Measurements from ENCODE around the gene PXDN. TPM values are rescaled to one million over a fixed set of nuclear protein-coding genes. Genes with fewer than 3 reads are reported as not detected.
A peak's percentile ranks its signal among the peaks of the same experiment; 100 is the strongest.

PXDN gene
- total RNA-seq, 1 experiment from 2014 or later = 0.25 TPM

DNA sequence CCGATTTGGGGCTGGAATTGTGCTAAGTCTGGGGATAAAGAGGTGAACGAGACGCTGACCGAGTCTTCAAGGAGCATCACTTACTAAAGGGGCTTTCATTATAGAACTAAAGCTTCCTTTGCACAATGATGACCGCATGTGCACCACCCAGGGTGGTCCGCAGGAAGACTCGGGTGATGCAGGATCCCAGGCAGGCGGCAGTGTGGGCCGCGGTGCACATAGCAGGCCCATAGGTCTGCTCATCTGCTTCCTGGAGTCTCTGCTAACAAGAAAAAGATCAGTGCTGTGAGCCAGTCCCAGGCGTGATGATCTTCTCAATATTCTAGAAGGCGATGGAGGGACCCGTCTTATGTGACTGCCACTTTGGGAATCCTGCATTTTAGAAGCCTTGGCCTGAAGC is 122.8 kb downstream of the PXDN start:
- no peaks in the 10 kb centered on the region for H3K36me3 Mint-ChIP-seq (ENCODE audit: insufficient read depth, unreplicated experiment)
- Histone ChIP-seq H3K4me1 (peaks cover 14% of the 10 kb centered on the region), H3K9me3 (0 out of 2 replicates have a peak, but pooled peaks cover 2% of the 10 kb centered on the region), H3K27me3 (replicated peaks; ENCODE audit: control insufficient read depth, insufficient read depth, low read length) (no peaks in the 10 kb centered on the region), H3K36me3 (ENCODE audit: control insufficient read depth, insufficient read depth, low read length) (no peaks in the 10 kb centered on the region), H3K4me3 (ENCODE audit: low read depth, low read length) (no peak overlapping the region)
- no TSS peak for BruUV-seq (replicated peaks)
- intact Hi-C loops (cut with micrococcal nuclease; ENCODE audit: unreplicated experiment) = no loop called here
- no peak overlapping the region for H3K4me3 Mint-ChIP-seq (ENCODE audit: unreplicated experiment)
- TF ChIP-seq, protein P1, sequence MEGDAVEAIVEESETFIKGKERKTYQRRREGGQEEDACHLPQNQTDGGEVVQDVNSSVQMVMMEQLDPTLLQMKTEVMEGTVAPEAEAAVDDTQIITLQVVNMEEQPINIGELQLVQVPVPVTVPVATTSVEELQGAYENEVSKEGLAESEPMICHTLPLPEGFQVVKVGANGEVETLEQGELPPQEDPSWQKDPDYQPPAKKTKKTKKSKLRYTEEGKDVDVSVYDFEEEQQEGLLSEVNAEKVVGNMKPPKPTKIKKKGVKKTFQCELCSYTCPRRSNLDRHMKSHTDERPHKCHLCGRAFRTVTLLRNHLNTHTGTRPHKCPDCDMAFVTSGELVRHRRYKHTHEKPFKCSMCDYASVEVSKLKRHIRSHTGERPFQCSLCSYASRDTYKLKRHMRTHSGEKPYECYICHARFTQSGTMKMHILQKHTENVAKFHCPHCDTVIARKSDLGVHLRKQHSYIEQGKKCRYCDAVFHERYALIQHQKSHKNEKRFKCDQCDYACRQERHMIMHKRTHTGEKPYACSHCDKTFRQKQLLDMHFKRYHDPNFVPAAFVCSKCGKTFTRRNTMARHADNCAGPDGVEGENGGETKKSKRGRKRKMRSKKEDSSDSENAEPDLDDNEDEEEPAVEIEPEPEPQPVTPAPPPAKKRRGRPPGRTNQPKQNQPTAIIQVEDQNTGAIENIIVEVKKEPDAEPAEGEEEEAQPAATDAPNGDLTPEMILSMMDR (IDR thresholded peaks at IDR 0.05; ENCODE audit: insufficient read depth in 1 of 2, low read depth in 1 of 2, low read length in 1 of 2, severe bottlenecking in 1 of 2, unreplicated experiment in 1 of 2) = no peak
- ChIA-PET POLR2A (no interaction called here), CTCF (no interaction called here)
- no peak overlapping the region for H3K27ac Mint-ChIP-seq (ENCODE audit: unreplicated experiment)
- H3K27me3 Mint-ChIP-seq (ENCODE audit: insufficient read depth, unreplicated experiment) = no peaks in the 10 kb centered on the region
- no peak for DNase-seq
- peaks cover 14% of the 10 kb centered on the region for H3K4me1 Mint-ChIP-seq (ENCODE audit: low read depth, unreplicated experiment)
- peaks cover 10% of the 10 kb centered on the region for H3K9me3 Mint-ChIP-seq (ENCODE audit: unreplicated experiment)

DNA sequence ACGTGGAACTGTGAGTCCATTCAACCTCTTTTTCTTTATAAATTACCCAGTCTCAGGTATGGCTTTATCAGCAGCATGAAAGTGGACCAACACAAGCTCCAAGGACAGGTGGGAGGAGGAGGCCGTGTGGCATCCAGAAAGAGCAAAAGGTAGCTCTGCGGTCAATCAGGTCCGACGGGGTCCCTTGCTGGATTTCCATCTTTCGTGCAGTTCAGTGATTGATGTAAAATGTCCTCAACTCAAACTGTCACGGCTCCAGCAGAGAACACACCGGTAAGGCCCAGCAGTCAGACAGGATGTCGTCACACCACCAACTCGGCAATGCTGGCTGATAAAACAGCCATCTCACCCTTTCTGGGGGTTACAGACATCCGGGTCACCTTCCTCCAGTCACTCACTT is 123.3 kb downstream of the PXDN start:
- H3K4me3 Mint-ChIP-seq (ENCODE audit: unreplicated experiment) = no peak overlapping the region
- no peak for DNase-seq
- ChIA-PET POLR2A (no interaction called here), CTCF (no interaction called here)
- intact Hi-C loops (cut with micrococcal nuclease; ENCODE audit: unreplicated experiment) = no loop called here
- H3K36me3 Mint-ChIP-seq (ENCODE audit: insufficient read depth, unreplicated experiment) = no peaks in the 10 kb centered on the region
- H3K9me3 Mint-ChIP-seq (ENCODE audit: unreplicated experiment) = peaks cover 10% of the 10 kb centered on the region
- H3K27me3 ChIP-seq (replicated peaks; ENCODE audit: control insufficient read depth, insufficient read depth, low read length) = no peaks in the 10 kb centered on the region
- H3K9me3 ChIP-seq = 0 out of 2 replicates have a peak, but pooled peaks cover 2% of the 10 kb centered on the region
- no peak overlapping the region for H3K4me3 ChIP-seq (ENCODE audit: low read depth, low read length)
- peak overlapping the region; percentile 36 for H3K27ac Mint-ChIP-seq (ENCODE audit: unreplicated experiment)
- TF ChIP-seq, protein P1 (IDR thresholded peaks at IDR 0.05; ENCODE audit: insufficient read depth in 1 of 2, low read depth in 1 of 2, low read length in 1 of 2, severe bottlenecking in 1 of 2, unreplicated experiment in 1 of 2) = no peak
- no peaks in the 10 kb centered on the region for H3K36me3 ChIP-seq (ENCODE audit: control insufficient read depth, insufficient read depth, low read length)
- peaks cover 12% of the 10 kb centered on the region for H3K4me1 ChIP-seq
- no TSS peak for BruUV-seq (replicated peaks)
- H3K27me3 Mint-ChIP-seq (ENCODE audit: insufficient read depth, unreplicated experiment) = no peaks in the 10 kb centered on the region
- peaks cover 12% of the 10 kb centered on the region for H3K4me1 Mint-ChIP-seq (ENCODE audit: low read depth, unreplicated experiment)

DNA sequence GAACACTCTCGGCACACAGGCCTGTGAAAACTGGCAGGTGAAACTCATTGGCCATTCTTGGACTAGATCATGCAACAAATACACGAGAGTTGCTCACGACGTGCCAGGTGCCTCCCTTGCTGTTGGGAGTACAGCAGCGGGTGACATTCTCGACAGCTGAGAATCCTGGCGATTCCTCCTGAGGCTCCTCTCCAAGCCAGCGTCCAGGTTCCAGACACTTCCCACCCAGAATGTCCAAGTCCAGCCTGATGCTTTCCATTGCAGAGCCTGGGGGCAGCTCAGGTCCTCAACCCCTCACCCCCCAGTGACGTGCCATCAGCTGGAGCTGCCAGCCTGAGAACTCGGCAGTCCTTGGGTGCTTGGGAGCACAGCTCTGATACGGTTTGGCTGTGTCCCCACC is 124.2 kb downstream of the PXDN start:
- Mint-ChIP-seq H3K27ac (ENCODE audit: unreplicated experiment) (no peak overlapping the region), H3K4me1 (ENCODE audit: low read depth, unreplicated experiment) (peaks cover 2% of the 10 kb centered on the region), H3K4me3 (ENCODE audit: unreplicated experiment) (no peak overlapping the region), H3K36me3 (ENCODE audit: insufficient read depth, unreplicated experiment) (no peaks in the 10 kb centered on the region), H3K9me3 (ENCODE audit: unreplicated experiment) (peaks cover 10% of the 10 kb centered on the region), H3K27me3 (ENCODE audit: insufficient read depth, unreplicated experiment) (no peaks in the 10 kb centered on the region)
- intact Hi-C loops (cut with micrococcal nuclease; ENCODE audit: unreplicated experiment) = no loop called here
- TF ChIP-seq, protein P1 (IDR thresholded peaks at IDR 0.05; ENCODE audit: insufficient read depth in 1 of 2, low read depth in 1 of 2, low read length in 1 of 2, severe bottlenecking in 1 of 2, unreplicated experiment in 1 of 2) = no peak
- 0 out of 2 replicates have a peak, but pooled peaks cover 2% of the 10 kb centered on the region for H3K9me3 ChIP-seq
- no peak overlapping the region for H3K4me3 ChIP-seq (ENCODE audit: low read depth, low read length)
- POLR2A ChIA-PET = no interaction called here
- CTCF ChIA-PET = no interaction called here
- no peaks in the 10 kb centered on the region for H3K36me3 ChIP-seq (ENCODE audit: control insufficient read depth, insufficient read depth, low read length)
- BruUV-seq (replicated peaks) = no TSS peak
- peak in 1 of 2 experiments; percentile 22 for DNase-seq
- peaks cover 2% of the 10 kb centered on the region; the same call in 1 of the 2 replicates for H3K4me1 ChIP-seq
- no peaks in the 10 kb centered on the region for H3K27me3 ChIP-seq (replicated peaks; ENCODE audit: control insufficient read depth, insufficient read depth, low read length)
